B cell (primary cell): ENCODE results near the gene TMEM163. TPM values are rescaled to one million over a fixed set of nuclear protein-coding genes. Genes with fewer than 3 reads are reported as not detected.

Source experiments
- ATAC-seq: fragments of 200-7000 bp; cut with Tn5 transposase; one replicate; pipeline ENCODE4 v1.10.0; 2021; ENCODE audit warnings: low read depth, mild to moderate bottlenecking, moderate number of reproducible peaks, moderate library complexity
- CTCF ChIA-PET: fragments of 350-600 bp; sonication (Branson Sonifier 250); formaldehyde crosslinking; loops from one replicate; lab custom pipeline; 2021; ENCODE audit warnings: antibody characterized with exemption, inconsistent platforms; lab: Charles Lee
- POLR2A ChIA-PET: fragments of 350-600 bp; sonication (Branson Sonifier 250); formaldehyde crosslinking; loops from one replicate; lab custom pipeline; 2021; ENCODE audit warnings: antibody characterized with exemption; lab: Charles Lee
- DNase-seq: peaks from one replicate; pipeline ENCODE4 v3.0.0; 2013
- H2AFZ ChIP-seq: 2 replicates; pipeline ENCODE4 v1.6.1; 2012; ENCODE audit warnings: mild to moderate bottlenecking, low read depth, low read length; ENCODE audit not compliant: insufficient read depth, poor library complexity, severe bottlenecking
- H3K27ac ChIP-seq, 2 donors: 1 replicate in 1 of 2; 2 replicates in 1 of 2; pipeline ENCODE4 v1.5.1; 2012 to 2013; ENCODE audit warnings: low read length in 2 of 2, mild to moderate bottlenecking in 2 of 2, moderate library complexity in 1 of 2
- H3K27me3 ChIP-seq, 4 experiments: fragments of 200-600 bp in 1 of 4; sonication (generic) in 1 of 4; replicated peaks in 1 of 4; 1 replicate in 2 of 4; 2 replicates in 2 of 4; pipeline versions ENCODE4 v1.6.1 to v1.7.0; 2013 to 2016; ENCODE audit warnings: low read length in 3 of 4, mild to moderate bottlenecking in 2 of 4, mixed read lengths in 1 of 4, moderate library complexity in 1 of 4; ENCODE audit not compliant: insufficient read depth in 4 of 4, control insufficient read depth in 3 of 4; ENCODE audit errors: control extremely low read depth in 1 of 4
- H3K36me3 ChIP-seq, 2 experiments: replicated peaks in 1 of 2; 1 replicate in 1 of 2; 2 replicates in 1 of 2; pipeline versions ENCODE4 v1.6.1 to v1.7.1; 2013; ENCODE audit warnings: low read length in 1 of 2; ENCODE audit not compliant: insufficient read depth in 2 of 2, control insufficient read depth in 1 of 2; ENCODE audit errors: control extremely low read depth in 1 of 2, extremely low read depth in 1 of 2
- H3K4me1 ChIP-seq, 2 donors: fragments of 200-600 bp in 1 of 2; sonication (generic) in 1 of 2; 1 replicate in 1 of 2; 2 replicates in 1 of 2; pipeline versions ENCODE4 v1.5.1 to v1.6.1; 2013 to 2017; ENCODE audit warnings: low read length in 2 of 2; ENCODE audit not compliant: control insufficient read depth in 2 of 2, insufficient read depth in 2 of 2
- H3K4me2 ChIP-seq: replicated peaks from 2 replicates; pipeline ENCODE3; 2012; ENCODE audit warnings: mild to moderate bottlenecking, low read depth, low read length; ENCODE audit not compliant: poor library complexity, severe bottlenecking
- H3K4me3 ChIP-seq, 5 experiments: fragments of 200-600 bp in 1 of 5; sonication (generic) in 1 of 5; 1 replicate in 3 of 5; 2 replicates in 2 of 5; pipeline versions ENCODE4 v1.5.1 to v1.7.0; 2011 to 2016; ENCODE audit warnings: low read length in 4 of 5, mild to moderate bottlenecking in 4 of 5, low read depth in 2 of 5, control low read depth in 1 of 5, moderate library complexity in 1 of 5; ENCODE audit not compliant: insufficient read depth in 1 of 5; ENCODE audit errors: control extremely low read depth in 1 of 5, extremely low read depth in 1 of 5
- H3K79me2 ChIP-seq: fragments of 200-600 bp; sonication (generic); one replicate; pipeline ENCODE4 v1.6.0; 2016; ENCODE audit warnings: low read length; ENCODE audit not compliant: control insufficient read depth, insufficient read depth
- H3K9ac ChIP-seq: fragments of 200-600 bp; sonication (generic); 2 replicates; pipeline ENCODE4 v1.6.1; 2017; ENCODE audit warnings: mild to moderate bottlenecking, low read length, moderate library complexity
- H3K9me3 ChIP-seq, 3 donors: one replicate each; pipeline versions ENCODE4 v1.6.1 to v1.7.1; 2013; ENCODE audit warnings: low read length in 2 of 3; ENCODE audit not compliant: control insufficient read depth in 2 of 3, insufficient read depth in 1 of 3; ENCODE audit errors: control extremely low read depth in 1 of 3
- H4K20me1 ChIP-seq: 2 replicates; pipeline ENCODE4 v1.6.0; 2012; ENCODE audit warnings: mild to moderate bottlenecking, low read length; ENCODE audit not compliant: insufficient read depth, control insufficient read depth, poor library complexity, severe bottlenecking
- H3K27ac Mint-ChIP-seq: one replicate; pipeline ENCODE4 v1.8.0; 2021; ENCODE audit warnings: mixed read lengths
- H3K27me3 Mint-ChIP-seq: one replicate; pipeline ENCODE4 v1.8.0; 2021; ENCODE audit warnings: mixed read lengths
- H3K4me1 Mint-ChIP-seq: one replicate; pipeline ENCODE4 v1.8.0; 2021; ENCODE audit warnings: mixed read lengths
- H3K4me3 Mint-ChIP-seq: one replicate; pipeline ENCODE4 v1.8.0; 2021; ENCODE audit warnings: mixed read lengths
- H3K9me3 Mint-ChIP-seq: one replicate; pipeline ENCODE4 v1.8.0; 2022; ENCODE audit warnings: mixed read lengths; ENCODE audit not compliant: insufficient read depth
- CTCF ChIP-seq: fragments of 200-600 bp; IDR thresholded peaks from one replicate; pipeline ENCODE4 v1.8.0; 2022; ENCODE audit warnings: antibody characterized with exemption, mild to moderate bottlenecking
- EZH2 ChIP-seq: IDR thresholded peaks from 2 replicates; pipeline ENCODE4 v1.6.1; 2012; ENCODE audit warnings: borderline replicate concordance, low read depth, mild to moderate bottlenecking, moderate library complexity, low read length; ENCODE audit not compliant: insufficient read depth, poor library complexity, severe bottlenecking
- WGBS: methylation state at CpG from one replicate; pipeline ENCODE4 v1.1.5; 2013; ENCODE audit warnings: missing lambda C conversion rate; ENCODE audit not compliant: insufficient coverage; 5-methylcytosine and 5-hydroxymethylcytosine counted together
- intact Hi-C: fragments of 100-400 bp; cut with micrococcal nuclease; formaldehyde crosslinking; loops from one replicate; pipeline ENCODE4 v1.10.0; 2022
- polyA plus RNA-seq: library from polyadenylated mRNA; depleted of rRNA; stranded (reverse); fragments of >200 nt; gene quantifications from 2 replicates; pipeline ENCODE4 v1.2.3, GENCODE V29; 2012
- total RNA-seq, 2 donors: library from RNA; stranded (reverse); fragments of 120-200 nt in 1 of 2; gene quantifications; 1 replicate in 1 of 2; 2 replicates in 1 of 2; pipeline versions ENCODE4 v1.2.3 to v1.2.4, GENCODE V29; 2013 to 2022

Gene TMEM163
- total and polyA plus RNA-seq, 2 donors (not counting 1 experiment from before 2014, with no cell fraction given) = 2.6 to 5.6 TPM

DNA sequence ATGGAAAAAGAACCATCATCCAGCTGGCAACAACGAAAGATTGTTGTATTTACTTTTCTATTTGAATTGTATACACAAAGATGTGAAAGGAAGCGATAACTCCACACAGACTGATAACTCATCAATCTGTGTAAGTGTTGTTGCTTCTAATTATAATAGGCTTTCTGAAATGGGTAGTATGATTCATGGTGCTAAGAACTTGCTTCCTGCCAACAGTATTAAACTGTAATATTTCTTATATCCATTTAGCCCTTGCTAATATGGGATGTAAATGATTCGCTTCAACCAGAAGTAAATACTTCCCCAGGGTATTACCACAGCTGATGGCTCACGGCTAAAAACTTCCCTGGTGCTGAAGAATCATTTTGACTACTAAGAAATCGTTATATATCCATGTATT lies 70.2 kb downstream of the TMEM163 start:
- H3K27me3 ChIP-seq = no peaks in the 10 kb centered on the region
- ChIA-PET POLR2A (no interaction called here), CTCF (interaction anchor here (0.6 to 1.2 kb wide), 2 partner anchors 9 to 533 kb away, joined by 3 read pairs; no protein-coding TSS in a partner anchor)
- Mint-ChIP-seq H3K27ac (no peak overlapping the region), H3K27me3 (no peaks in the 10 kb centered on the region), H3K9me3 (no peaks in the 10 kb centered on the region), H3K4me1 (no peaks in the 10 kb centered on the region), H3K4me3 (no peak overlapping the region)
- H3K4me2 ChIP-seq = no peak overlapping the region
- H3K27ac ChIP-seq = no peak overlapping the region
- H3K4me1 ChIP-seq = no peaks in the 10 kb centered on the region
- no peak for DNase-seq
- no peaks in the 10 kb centered on the region for H3K9me3 ChIP-seq
- ATAC-seq = no peak
- no peaks in the 10 kb centered on the region for H4K20me1 ChIP-seq
- intact Hi-C loops = no loop called here
- H3K9ac ChIP-seq = no peak overlapping the region
- TF ChIP-seq EZH2 = no peak
- TF ChIP-seq CTCF = no peak
- WGBS = no CpG with 5 or more reads among the region's 5 CpGs
- no peak overlapping the region for H3K4me3 ChIP-seq
- H2AFZ ChIP-seq = no peak overlapping the region
- H3K36me3 ChIP-seq = no peaks in the 10 kb centered on the region
- H3K79me2 ChIP-seq = no peaks in the 10 kb centered on the region

GRCh38 chr2:134647607-134648256 lies 71.1 kb downstream of the TMEM163 start:
- Histone ChIP-seq H3K9ac (no peak overlapping the region), H3K79me2 (no peaks in the 10 kb centered on the region), H3K27me3 (no peaks in the 10 kb centered on the region), H4K20me1 (no peaks in the 10 kb centered on the region), H3K4me1 (no peaks in the 10 kb centered on the region), H3K36me3 (no peaks in the 10 kb centered on the region), H3K4me3 (no peak overlapping the region), H3K9me3 (no peaks in the 10 kb centered on the region), H3K4me2 (no peak overlapping the region), H3K27ac (no peak overlapping the region), H2AFZ (no peak overlapping the region)
- DNase-seq (no peak), ATAC-seq (no peak)
- TF ChIP-seq EZH2 = no peak
- TF ChIP-seq CTCF = no peak
- WGBS = 97% methylated on average over 10 of the region's 10 CpGs
- ChIA-PET CTCF (interaction anchor here (0.6 to 1.2 kb wide), 2 partner anchors 9 to 532 kb away, joined by 3 read pairs; no protein-coding TSS in a partner anchor), POLR2A (no interaction called here)
- Mint-ChIP-seq H3K4me1 (no peaks in the 10 kb centered on the region), H3K4me3 (no peak overlapping the region), H3K27me3 (no peaks in the 10 kb centered on the region), H3K9me3 (no peaks in the 10 kb centered on the region), H3K27ac (no peak overlapping the region)
- intact Hi-C loops = no loop called here
